GM12878 (cell line): Measurements from ENCODE around the gene ITPRIP. TPM values are rescaled to one million over a fixed set of nuclear protein-coding genes. Genes with fewer than 3 reads are reported as not detected.

Experiments
- BHLHE40 ChIP-seq, 2 experiments: fragments of 450-650 bp in 1 of 2; IDR thresholded peaks; 2 replicates each; pipeline ENCODE4 v1.6.1; 2011 to 2017; ENCODE audit warnings: low read depth in 2 of 2, borderline replicate concordance in 1 of 2, improper control_type of control experiment in 1 of 2, low read length in 1 of 2, mild to moderate bottlenecking in 1 of 2
- CBFB ChIP-seq: IDR thresholded peaks from 2 replicates; pipeline ENCODE4 v1.6.1; 2016; ENCODE audit warnings: antibody characterized with exemption, low read depth
- CREM ChIP-seq: IDR thresholded peaks from 2 replicates; pipeline ENCODE4 v1.6.1; 2014; ENCODE audit warnings: antibody characterized with exemption, low read depth
- EP300 ChIP-seq, 2 experiments: fragments of 150-350 bp in 1 of 2; IDR thresholded peaks; 2 replicates each; pipeline ENCODE4 v1.6.1; 2011 to 2012; ENCODE audit warnings: low read depth in 2 of 2, low read length in 2 of 2, borderline replicate concordance in 1 of 2, improper control_type of control experiment in 1 of 2, inconsistent platforms in 1 of 2; ENCODE audit not compliant: control insufficient read depth in 1 of 2
- HDAC2 ChIP-seq: fragments of 200-600 bp; sonication (generic); IDR thresholded peaks from 2 replicates; pipeline ENCODE4 v1.6.1; 2017
- JUND ChIP-seq: IDR thresholded peaks from 2 replicates; pipeline ENCODE4 v1.6.1; 2012; ENCODE audit warnings: low read depth, mild to moderate bottlenecking, low read length, improper control_type of control experiment, moderate library complexity
- NR2C1 ChIP-seq: fragments of 450-650 bp; IDR thresholded peaks from 2 replicates; pipeline ENCODE4 v1.6.1; 2017; ENCODE audit warnings: antibody characterized with exemption, mild to moderate bottlenecking, moderate library complexity
- POLR2AphosphoS5 ChIP-seq: IDR thresholded peaks from 2 replicates; pipeline ENCODE4 v1.6.1; 2011; ENCODE audit warnings: mild to moderate bottlenecking, low read length, inconsistent platforms
- RFX5 ChIP-seq: IDR thresholded peaks from 2 replicates; pipeline ENCODE4 v1.6.1; 2011; ENCODE audit warnings: low read depth, low read length, improper control_type of control experiment
- RUNX3 ChIP-seq: IDR thresholded peaks from 2 replicates; pipeline ENCODE4 v1.6.1; 2012; ENCODE audit warnings: low read length, inconsistent platforms
- SREBF1 ChIP-seq: IDR thresholded peaks from 2 replicates; pipeline ENCODE4 v1.6.1; 2012; ENCODE audit warnings: mild to moderate bottlenecking, low read length
- TCF3 ChIP-seq: IDR thresholded peaks from 2 replicates; pipeline ENCODE4 v1.6.1; 2012; ENCODE audit warnings: low read depth, mild to moderate bottlenecking, low read length, borderline replicate concordance; ENCODE audit not compliant: insufficient read depth
- ZNF24 ChIP-seq: fragments of 450-650 bp; IDR thresholded peaks from 2 replicates; pipeline ENCODE4 v1.6.1; 2017; ENCODE audit warnings: antibody characterized with exemption, mild to moderate bottlenecking
- polyA plus RNA-seq, 11 experiments: library from polyadenylated mRNA; depleted of rRNA in 4 of 11; unstranded in 6 of 11; stranded (reverse) in 5 of 11; fragments of >200 nt; fragmentation: Nextera tagmentation in 4 of 11; fragmentation: Illumina TruSeq in 1 of 11; extraction: Ambion mirVana in 4 of 11; extraction: Trizol in 1 of 11; gene quantifications; 1 replicate in 1 of 11; 2 replicates in 10 of 11; pipeline versions ENCODE4 v1.2.1 to v1.2.3, GENCODE V29; 2011 to 2016; ENCODE audit warnings: inconsistent platforms in 2 of 11, missing spikeins in 2 of 11, low read depth in 1 of 11
- total RNA-seq, 4 experiments: library from RNA; depleted of rRNA in 3 of 4; stranded (reverse); fragments of >200 nt in 3 of 4; fragmentation: Illumina TruSeq in 1 of 4; extraction: Trizol in 1 of 4; gene quantifications; 2 replicates each; pipeline versions ENCODE4 v1.2.1 to v1.2.3, GENCODE V29; 2013 to 2021
- TF ChIP-seq, protein P1 (sequence below): fragments of 450-650 bp; IDR thresholded peaks from 2 replicates; pipeline ENCODE4 v1.6.1; 2018; ENCODE audit warnings: mild to moderate bottlenecking, low read depth, moderate library complexity; ENCODE audit not compliant: partially characterized antibody
- TF ChIP-seq, protein P2 (sequence below): fragments of 450-650 bp; IDR thresholded peaks from 2 replicates; pipeline ENCODE4 v1.6.1; 2017; ENCODE audit warnings: mild to moderate bottlenecking, moderate library complexity
- TF ChIP-seq, protein P3 (sequence below): fragments of 450-650 bp; IDR thresholded peaks from 2 replicates; pipeline ENCODE4 v1.6.1; 2016; ENCODE audit warnings: mild to moderate bottlenecking
- TF ChIP-seq, protein P4 (sequence below): IDR thresholded peaks from 2 replicates; pipeline ENCODE4 v1.6.1; 2011; ENCODE audit warnings: low read depth, low read length, improper control_type of control experiment, borderline replicate concordance

The ITPRIP gene
- total and polyA plus RNA-seq, 10 of the 15 experiments (the other 5 are each of a cell fraction or from before 2014, with no cell fraction given) = 0.82 to 10.4 (median 5.9) TPM

DNA sequence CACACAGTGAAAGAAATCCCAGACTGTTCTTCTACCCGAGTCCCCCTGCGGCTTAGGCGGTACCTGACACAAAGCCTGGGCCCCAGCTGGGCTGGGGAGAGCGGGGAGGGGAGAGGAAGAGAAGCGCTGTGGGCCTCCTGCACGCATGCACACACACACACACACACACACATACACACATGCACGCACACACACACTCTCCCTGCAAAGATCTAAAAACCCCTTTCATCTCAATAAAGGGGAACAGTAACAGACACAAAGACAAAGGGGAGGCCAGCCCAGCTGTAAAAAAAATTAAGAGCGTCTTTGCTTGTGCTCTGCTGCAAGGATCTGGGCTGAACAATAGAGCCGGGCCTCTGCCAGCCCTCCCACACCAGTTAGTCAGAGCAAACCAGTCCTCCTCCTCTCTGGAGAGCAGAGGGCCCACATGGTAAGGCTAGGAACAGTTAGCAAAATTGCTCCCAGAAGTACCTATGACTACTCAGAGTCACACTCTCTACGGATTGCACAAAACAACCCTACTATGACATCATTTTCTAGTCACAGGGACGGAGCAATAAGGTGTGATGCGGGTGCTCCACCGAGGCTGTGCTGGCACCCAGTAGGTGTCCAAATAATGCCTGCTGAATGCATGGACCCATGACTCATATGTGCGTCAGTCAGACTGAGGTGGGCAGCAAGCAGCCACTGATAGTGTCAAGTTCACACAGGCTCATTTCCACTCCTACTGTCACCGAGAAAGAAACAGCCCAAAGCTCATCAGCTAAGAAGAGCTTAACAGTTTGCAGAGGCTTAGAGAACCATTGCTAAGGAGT, 9.2 kb downstream of the ITPRIP start (continued):
- TF ChIP-seq RFX5 = no peak
- TF ChIP-seq NR2C1 = no peak
- TF ChIP-seq POLR2AphosphoS5 = no peak
- no peak for TF ChIP-seq CBFB
- 0 out of 4 replicates have a peak, but pooled peaks of 1 of the 2 experiments have one; percentile 32 for TF ChIP-seq EP300 (IDR thresholded peaks at IDR 0.05; ENCODE audit: borderline replicate concordance in 1 of 2, control insufficient read depth in 1 of 2, low read depth in 2 of 2, low read length in 2 of 2)
- TF ChIP-seq CREM = peak; percentile 52; the same call in 1 of the 2 replicates
- 0 out of 2 replicates have a peak, but pooled peaks have one; percentile 20 for TF ChIP-seq TCF3
- peak; percentile 64 for TF ChIP-seq RUNX3
- TF ChIP-seq, protein P1, sequence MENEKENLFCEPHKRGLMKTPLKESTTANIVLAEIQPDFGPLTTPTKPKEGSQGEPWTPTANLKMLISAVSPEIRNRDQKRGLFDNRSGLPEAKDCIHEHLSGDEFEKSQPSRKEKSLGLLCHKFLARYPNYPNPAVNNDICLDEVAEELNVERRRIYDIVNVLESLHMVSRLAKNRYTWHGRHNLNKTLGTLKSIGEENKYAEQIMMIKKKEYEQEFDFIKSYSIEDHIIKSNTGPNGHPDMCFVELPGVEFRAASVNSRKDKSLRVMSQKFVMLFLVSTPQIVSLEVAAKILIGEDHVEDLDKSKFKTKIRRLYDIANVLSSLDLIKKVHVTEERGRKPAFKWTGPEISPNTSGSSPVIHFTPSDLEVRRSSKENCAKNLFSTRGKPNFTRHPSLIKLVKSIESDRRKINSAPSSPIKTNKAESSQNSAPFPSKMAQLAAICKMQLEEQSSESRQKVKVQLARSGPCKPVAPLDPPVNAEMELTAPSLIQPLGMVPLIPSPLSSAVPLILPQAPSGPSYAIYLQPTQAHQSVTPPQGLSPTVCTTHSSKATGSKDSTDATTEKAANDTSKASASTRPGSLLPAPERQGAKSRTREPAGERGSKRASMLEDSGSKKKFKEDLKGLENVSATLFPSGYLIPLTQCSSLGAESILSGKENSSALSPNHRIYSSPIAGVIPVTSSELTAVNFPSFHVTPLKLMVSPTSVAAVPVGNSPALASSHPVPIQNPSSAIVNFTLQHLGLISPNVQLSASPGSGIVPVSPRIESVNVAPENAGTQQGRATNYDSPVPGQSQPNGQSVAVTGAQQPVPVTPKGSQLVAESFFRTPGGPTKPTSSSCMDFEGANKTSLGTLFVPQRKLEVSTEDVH = no peak
- TF ChIP-seq, protein P2, sequence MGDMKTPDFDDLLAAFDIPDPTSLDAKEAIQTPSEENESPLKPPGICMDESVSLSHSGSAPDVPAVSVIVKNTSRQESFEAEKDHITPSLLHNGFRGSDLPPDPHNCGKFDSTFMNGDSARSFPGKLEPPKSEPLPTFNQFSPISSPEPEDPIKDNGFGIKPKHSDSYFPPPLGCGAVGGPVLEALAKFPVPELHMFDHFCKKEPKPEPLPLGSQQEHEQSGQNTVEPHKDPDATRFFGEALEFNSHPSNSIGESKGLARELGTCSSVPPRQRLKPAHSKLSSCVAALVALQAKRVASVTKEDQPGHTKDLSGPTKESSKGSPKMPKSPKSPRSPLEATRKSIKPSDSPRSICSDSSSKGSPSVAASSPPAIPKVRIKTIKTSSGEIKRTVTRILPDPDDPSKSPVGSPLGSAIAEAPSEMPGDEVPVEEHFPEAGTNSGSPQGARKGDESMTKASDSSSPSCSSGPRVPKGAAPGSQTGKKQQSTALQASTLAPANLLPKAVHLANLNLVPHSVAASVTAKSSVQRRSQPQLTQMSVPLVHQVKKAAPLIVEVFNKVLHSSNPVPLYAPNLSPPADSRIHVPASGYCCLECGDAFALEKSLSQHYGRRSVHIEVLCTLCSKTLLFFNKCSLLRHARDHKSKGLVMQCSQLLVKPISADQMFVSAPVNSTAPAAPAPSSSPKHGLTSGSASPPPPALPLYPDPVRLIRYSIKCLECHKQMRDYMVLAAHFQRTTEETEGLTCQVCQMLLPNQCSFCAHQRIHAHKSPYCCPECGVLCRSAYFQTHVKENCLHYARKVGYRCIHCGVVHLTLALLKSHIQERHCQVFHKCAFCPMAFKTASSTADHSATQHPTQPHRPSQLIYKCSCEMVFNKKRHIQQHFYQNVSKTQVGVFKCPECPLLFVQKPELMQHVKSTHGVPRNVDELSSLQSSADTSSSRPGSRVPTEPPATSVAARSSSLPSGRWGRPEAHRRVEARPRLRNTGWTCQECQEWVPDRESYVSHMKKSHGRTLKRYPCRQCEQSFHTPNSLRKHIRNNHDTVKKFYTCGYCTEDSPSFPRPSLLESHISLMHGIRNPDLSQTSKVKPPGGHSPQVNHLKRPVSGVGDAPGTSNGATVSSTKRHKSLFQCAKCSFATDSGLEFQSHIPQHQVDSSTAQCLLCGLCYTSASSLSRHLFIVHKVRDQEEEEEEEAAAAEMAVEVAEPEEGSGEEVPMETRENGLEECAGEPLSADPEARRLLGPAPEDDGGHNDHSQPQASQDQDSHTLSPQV = no peak
- TF ChIP-seq SREBF1 = no peak
- no peak for TF ChIP-seq JUND
- TF ChIP-seq ZNF24 = no peak
- peak; percentile 78 to 84 for TF ChIP-seq BHLHE40 (IDR thresholded peaks at IDR 0.05; ENCODE audit: borderline replicate concordance in 1 of 2, low read depth in 2 of 2, low read length in 1 of 2)
- TF ChIP-seq, protein P3, sequence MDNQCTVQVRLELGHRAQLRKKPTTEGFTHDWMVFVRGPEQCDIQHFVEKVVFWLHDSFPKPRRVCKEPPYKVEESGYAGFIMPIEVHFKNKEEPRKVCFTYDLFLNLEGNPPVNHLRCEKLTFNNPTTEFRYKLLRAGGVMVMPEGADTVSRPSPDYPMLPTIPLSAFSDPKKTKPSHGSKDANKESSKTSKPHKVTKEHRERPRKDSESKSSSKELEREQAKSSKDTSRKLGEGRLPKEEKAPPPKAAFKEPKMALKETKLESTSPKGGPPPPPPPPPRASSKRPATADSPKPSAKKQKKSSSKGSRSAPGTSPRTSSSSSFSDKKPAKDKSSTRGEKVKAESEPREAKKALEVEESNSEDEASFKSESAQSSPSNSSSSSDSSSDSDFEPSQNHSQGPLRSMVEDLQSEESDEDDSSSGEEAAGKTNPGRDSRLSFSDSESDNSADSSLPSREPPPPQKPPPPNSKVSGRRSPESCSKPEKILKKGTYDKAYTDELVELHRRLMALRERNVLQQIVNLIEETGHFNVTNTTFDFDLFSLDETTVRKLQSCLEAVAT = peak; percentile 77
- TF ChIP-seq HDAC2 = no peak
- TF ChIP-seq, protein P4, sequence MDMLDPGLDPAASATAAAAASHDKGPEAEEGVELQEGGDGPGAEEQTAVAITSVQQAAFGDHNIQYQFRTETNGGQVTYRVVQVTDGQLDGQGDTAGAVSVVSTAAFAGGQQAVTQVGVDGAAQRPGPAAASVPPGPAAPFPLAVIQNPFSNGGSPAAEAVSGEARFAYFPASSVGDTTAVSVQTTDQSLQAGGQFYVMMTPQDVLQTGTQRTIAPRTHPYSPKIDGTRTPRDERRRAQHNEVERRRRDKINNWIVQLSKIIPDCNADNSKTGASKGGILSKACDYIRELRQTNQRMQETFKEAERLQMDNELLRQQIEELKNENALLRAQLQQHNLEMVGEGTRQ = no peak
